Measurements from ENCODE around the gene NMU.

DNA sequence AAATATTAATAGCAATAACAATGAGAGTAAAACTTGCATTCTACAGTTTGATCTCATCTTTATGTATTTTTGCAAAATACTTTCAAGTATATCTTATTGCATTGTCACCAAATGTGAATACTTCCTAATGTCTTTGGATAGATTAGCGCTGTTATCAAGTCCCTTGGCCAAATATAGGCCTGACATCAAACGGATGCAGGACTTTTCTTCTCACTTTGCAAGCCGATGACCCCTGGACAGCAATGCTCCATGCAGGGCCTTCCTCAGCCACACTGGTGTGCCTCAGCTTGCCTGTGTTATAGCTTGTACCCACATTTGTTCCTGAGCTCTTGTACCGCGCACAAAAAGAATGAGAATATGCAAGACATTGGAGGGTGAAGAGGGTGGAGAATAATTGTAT lies 18.0 kb upstream of the NMU start:
- TF ChIP-seq, protein P1, sequence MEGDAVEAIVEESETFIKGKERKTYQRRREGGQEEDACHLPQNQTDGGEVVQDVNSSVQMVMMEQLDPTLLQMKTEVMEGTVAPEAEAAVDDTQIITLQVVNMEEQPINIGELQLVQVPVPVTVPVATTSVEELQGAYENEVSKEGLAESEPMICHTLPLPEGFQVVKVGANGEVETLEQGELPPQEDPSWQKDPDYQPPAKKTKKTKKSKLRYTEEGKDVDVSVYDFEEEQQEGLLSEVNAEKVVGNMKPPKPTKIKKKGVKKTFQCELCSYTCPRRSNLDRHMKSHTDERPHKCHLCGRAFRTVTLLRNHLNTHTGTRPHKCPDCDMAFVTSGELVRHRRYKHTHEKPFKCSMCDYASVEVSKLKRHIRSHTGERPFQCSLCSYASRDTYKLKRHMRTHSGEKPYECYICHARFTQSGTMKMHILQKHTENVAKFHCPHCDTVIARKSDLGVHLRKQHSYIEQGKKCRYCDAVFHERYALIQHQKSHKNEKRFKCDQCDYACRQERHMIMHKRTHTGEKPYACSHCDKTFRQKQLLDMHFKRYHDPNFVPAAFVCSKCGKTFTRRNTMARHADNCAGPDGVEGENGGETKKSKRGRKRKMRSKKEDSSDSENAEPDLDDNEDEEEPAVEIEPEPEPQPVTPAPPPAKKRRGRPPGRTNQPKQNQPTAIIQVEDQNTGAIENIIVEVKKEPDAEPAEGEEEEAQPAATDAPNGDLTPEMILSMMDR (IDR thresholded peaks at IDR 0.05 in 2 of 3, conservative IDR thresholded peaks at IDR 0.05 in 1 of 3; ENCODE audit: control insufficient read depth in 2 of 3, extremely low read depth in 1 of 3, insufficient read depth in 1 of 3, low read depth in 3 of 3, low read length in 3 of 3), result no peak
- TF ChIP-seq SIX5 (IDR thresholded peaks at IDR 0.05; ENCODE audit: low read depth, low read length, severe bottlenecking) (no peak), SMARCA5 (IDR thresholded peaks at IDR 0.05) (no peak), ZNF622 (IDR thresholded peaks at IDR 0.05) (no peak), SIN3A (IDR thresholded peaks at IDR 0.05; ENCODE audit: low read depth, low read length) (no peak), SPI1 (IDR thresholded peaks at IDR 0.05; ENCODE audit: borderline replicate concordance, insufficient read depth, low read depth, low read length) (no peak), TCF12 (IDR thresholded peaks at IDR 0.05; ENCODE audit: low read depth, low read length) (no peak)
- TF ChIP-seq, protein P2, sequence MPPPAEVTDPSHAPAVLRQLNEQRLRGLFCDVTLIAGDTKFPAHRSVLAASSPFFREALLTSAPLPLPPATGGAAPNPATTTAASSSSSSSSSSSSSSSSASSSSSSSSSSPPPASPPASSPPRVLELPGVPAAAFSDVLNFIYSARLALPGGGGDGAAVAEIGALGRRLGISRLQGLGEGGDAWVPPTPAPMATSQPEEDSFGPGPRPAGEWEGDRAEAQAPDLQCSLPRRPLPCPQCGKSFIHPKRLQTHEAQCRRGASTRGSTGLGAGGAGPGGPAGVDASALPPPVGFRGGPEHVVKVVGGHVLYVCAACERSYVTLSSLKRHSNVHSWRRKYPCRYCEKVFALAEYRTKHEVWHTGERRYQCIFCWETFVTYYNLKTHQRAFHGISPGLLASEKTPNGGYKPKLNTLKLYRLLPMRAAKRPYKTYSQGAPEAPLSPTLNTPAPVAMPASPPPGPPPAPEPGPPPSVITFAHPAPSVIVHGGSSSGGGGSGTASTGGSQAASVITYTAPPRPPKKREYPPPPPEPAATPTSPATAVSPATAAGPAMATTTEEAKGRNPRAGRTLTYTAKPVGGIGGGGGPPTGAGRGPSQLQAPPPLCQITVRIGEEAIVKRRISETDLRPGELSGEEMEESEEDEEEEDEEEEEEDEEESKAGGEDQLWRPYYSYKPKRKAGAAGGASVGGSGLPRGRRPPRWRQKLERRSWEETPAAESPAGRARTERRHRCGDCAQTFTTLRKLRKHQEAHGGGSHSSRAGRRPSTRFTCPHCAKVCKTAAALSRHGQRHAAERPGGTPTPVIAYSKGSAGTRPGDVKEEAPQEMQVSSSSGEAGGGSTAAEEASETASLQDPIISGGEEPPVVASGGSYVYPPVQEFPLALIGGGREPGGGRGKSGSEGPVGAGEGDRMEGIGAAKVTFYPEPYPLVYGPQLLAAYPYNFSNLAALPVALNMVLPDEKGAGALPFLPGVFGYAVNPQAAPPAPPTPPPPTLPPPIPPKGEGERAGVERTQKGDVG (CRISPR knock-in tag; IDR thresholded peaks at IDR 0.05), result no peak

All from GM12878 (cell line).